Fibroblast of skin of left biceps (primary cell): ENCODE measurements around the gene SLC9A8.

ENCODE experiments used
- DNase-seq, 2 experiments: peaks; one replicate each; pipeline ENCODE4 v3.0.0-alpha.2; 2013; ENCODE audit warnings: low read depth in 2 of 2

Gene SLC9A8

DNA sequence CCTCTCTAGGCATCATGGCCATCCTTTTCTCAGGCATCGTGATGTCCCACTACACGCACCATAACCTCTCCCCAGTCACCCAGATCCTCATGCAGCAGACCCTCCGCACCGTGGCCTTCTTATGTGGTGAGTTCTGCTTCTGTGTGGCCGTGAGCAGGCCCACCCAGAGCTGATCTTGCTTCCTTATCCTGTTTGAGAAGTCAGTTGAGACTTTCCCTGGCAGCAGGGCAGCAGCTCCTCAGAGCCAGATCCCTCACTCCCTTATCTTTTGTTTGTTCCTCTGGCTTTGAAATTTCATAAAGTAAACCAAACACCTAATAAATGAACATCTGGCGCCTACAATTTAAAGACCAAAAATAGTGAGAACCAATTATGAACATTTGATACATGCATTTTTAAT lies 62.1 kb downstream of the SLC9A8 start:
- DNase-seq, result no peak

- DNase-seq, result no peak
Measured at GRCh38 chr20:49877386-49877921, 64.8 kb downstream of the SLC9A8 start.

DNA sequence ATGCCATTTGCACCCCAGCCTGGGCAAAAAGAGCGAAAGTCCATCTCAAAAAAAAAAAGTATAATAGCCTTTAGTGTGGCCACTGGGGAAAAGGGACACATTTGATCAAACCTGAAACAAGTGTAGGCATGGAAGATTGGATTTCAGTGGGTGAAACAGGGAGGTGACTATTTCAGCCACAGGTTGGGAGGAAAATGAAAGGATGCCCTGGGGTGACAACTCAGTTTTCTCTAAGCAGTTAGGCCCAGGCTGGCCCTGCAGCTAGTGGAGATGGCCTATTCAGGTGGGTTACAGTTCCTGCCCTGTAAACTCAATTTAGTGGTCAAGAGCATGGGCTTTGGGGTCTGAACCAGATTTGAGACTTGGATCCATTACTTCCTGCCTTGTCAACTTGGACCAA lies 66.3 kb downstream of the SLC9A8 start:
- DNase-seq, result no peak

- DNase-seq, result no peak
Measured at GRCh38 chr20:49880177-49880576, 67.5 kb downstream of the SLC9A8 start.

DNA sequence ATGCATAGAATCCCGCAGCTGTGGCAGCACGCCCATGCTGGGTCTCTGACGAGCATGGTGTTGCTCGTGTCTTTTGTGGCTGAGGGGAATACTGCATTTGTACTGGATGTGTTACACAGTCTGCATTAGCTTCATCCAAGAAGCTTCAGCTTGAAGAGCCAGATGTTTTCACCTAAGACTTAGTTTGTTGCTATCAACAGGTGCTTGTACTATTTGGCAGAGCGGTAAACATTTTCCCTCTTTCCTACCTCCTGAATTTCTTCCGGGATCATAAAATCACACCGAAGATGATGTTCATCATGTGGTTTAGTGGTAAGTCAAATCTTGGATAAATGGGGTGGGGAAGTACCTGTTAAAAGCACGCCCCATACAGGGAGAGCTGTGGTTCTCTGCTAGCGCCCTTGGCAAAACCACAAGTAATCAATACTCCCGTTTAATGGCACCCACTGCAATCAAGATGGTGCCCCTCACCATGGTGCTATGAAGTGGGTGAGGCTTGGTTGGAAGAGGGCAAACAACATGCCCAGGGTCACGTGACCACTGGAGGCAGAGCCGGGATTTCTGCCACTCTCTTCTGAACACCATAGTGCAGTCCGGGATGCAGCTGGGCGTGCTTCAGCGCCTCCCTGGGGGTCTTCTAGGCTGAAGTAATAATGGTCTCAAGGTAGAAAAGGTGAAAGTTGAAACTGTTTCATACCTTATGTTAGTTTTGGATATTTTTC lies 68.3 kb downstream of the SLC9A8 start:
- no peak for DNase-seq

- no peak for DNase-seq
Measured at GRCh38 chr20:49882171-49882970, 69.7 kb downstream of the SLC9A8 start.

DNA sequence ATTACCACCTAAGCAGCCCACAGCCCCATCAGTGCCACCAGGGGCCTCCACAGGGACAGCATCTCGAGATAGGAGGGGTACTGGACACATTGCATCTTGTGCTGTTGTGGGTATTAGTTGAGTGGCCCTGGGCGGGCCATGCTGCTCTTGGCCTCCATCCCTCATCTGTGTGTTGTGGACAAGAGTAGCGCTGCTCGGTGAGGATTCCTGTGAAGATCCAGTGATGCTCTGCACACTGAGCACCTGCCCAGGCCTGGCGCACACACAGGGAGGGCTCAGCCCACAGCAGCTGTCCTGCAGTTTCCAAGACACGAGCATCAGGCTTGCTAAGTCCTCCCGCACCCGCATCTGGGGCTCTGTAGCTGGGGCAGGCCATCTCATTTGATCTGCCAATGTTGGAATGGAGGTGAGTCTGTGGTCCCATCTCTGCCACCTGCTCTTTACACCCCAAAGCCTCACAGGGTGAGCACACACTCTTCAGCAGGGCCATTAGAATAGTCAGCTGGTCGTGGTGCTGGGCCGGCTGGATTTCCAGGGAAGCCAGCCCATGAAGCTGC lies 70.7 kb downstream of the SLC9A8 start:
- DNase-seq, result no peak

GRCh38 chr20:49885558-49886332 lies 73.1 kb downstream of the SLC9A8 start:
- DNase-seq, result no peak

DNA sequence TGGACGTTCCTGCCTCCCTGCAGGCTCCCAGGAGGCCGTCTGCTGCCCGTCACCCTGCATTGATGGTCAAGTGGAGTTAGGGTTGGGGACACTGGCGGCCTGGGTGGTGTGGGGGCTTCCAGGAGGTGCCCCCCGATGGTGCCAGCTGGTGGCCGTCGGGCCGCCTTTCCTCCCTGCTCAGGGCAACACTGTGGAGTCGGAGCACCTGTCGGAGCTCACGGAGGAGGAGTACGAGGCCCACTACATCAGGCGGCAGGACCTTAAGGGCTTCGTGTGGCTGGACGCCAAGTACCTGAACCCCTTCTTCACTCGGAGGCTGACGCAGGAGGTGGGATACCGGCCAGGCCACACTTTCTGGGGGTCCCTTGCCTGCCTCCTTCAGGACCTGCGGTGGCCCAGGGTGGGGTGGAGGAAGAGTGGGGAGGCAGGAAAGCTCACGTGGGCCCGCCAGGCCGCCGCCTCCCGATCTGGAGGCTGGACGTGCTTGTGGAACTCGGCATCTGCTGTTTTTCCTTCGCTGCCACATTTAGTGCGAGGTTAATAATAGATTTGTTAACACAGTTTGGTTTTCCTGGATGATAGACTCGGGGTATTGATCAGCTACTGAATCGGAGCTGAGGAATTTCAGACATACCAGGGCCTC lies 74.1 kb downstream of the SLC9A8 start:
- DNase-seq, result no peak

DNA sequence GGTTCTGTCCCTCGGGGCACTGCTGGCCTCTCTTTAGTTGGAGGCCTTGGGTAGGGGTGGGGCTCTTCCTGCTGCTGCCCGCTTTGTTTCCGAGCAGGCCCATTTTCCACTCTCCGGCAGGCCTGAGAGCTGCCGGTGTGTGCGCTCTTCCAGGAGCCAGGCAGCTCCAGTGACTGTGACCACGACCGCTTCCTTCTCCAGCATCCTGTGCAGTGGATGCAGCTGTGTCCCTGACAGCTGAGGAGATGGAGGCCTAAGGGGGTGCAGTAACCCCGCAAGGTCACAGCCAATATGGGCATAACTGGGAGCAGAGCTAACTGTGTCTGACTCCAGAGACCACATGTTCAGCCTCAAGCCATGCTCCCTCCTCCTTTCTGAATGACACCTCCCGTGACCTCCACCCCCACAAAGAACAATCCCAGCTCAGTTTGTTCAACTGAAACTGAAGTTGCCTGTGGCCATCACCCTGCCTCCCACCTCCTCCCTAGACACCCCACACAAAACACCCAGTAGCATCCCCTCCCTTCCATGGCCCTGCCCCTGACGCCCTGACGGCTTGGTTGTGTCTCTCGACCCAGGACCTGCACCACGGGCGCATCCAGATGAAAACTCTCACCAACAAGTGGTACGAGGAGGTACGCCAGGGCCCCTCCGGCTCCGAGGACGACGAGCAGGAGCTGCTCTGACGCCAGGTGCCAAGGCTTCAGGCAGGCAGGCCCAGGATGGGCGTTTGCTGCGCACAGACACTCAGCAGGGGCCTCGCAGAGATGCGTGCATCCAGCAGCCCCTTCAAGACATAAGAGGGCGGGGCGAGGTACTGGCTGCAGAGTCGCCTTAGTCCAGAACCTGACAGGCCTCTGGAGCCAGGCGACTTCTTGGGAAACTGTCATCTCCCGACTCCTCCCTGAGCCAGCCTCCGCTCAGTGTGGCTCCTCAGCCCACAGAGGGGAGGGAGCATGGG lies 74.9 kb downstream of the SLC9A8 start:
- DNase-seq, result no peak

DNA sequence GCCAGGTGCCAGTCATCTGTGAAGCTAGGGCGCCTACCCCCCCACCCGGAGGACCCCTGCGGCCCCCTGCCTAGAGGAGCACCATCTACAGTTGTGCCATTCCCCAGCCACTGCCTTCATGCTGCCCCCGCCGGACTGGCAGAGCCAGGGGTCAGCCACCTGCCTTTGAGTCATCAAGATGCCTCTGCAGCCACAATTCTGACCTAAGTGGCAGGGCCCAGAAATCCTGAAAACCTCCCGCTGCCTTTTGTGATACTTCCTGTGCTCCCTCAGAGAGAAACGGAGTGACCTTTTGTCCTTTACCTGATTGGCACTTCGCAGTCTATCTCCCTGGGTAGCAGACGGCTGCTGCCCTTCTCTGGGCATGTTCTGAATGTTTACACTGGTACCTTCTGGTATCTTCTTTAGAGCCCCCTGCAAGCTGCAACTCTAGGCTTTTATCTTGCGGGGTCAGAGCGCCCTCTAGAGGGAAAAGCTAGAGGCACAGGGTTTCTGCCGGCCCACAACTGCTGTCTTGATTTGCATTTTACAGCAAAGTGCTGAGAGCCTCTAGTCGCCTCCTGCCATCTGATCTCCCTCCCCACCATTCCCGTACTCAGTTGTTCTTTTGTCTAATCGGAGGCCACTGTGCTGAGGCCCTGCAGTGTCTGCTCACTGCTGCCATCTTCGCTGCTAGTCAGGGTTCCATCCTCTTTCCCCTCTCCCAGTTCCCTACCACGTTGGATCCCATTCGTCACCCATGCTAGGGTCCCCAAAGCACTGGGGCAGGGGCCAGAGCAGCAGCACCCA lies 75.8 kb downstream of the SLC9A8 start:
- DNase-seq, result no peak

GRCh38 chr20:49889001-49889934 lies 76.6 kb downstream of the SLC9A8 start:
- DNase-seq, result no peak

- DNase-seq, result no peak
Measured at GRCh38 chr20:49889935-49890333, 77.3 kb downstream of the SLC9A8 start.

DNA sequence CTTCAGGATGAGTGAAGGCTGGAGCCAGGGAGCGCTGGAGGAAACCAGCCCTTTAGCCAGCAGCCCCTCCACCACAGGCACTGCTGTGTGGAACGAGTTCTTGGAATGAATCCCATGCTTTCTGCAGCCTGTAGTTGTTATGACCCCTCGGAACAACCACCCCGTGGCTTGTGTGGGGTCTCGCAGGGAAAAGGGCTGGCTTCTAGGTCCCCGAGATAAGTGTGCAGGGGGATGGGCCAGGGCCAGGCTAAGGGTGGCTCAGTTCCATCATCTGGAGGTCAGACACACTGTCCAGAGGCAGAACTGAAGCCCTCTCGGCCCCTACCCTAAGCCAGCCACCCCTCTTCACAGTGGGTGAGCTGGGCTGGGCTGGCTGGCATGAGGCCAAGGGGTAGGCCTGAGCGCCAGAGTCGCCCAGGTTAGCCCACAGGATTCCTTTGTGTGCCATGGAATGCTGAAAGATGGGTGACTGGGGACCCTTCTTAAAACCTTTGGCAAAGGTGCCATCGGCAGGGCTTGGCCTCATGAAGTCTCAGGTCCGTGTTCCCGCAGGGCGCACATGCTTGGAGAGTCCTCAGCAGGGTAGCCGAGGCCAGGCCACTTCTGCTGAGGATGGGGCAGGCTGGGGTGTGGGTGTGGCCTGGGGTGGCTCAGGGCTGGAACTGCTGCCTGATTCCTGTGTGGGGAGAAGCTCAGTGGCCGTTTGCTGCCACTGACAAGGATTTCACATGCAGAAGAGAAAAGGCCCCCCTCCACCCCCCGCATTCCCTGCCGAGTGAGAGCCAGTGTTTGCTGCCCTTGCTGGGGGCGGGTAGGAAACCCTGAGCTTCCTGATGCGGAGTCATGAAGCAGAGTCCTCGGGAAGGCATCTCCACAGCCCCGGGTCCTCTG lies 78.1 kb downstream of the SLC9A8 start:
- no peak for DNase-seq

GRCh38 chr20:49891476-49892110 lies 79.0 kb downstream of the SLC9A8 start:
- DNase-seq, result no peak

DNA sequence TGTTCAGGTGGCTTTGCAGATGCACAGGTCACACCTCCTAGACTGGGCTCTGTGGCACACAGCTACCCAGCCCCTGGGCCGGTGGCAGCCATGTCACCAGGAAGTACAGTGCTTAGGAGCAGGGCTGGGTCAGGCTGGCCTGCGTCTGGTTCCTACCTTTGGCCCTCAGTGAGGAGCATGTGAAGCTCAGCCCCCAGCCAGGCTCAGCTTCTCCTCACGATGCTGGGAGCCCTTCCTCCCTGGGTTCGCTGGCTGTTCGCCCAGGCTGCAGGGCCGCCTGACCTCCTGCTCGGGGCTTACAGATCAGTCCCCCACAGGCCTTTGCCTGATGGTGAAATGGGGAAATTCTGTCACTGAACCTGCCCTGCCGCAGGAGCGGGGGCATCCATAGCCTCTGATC lies 79.6 kb downstream of the SLC9A8 start:
- no peak for DNase-seq

DNA sequence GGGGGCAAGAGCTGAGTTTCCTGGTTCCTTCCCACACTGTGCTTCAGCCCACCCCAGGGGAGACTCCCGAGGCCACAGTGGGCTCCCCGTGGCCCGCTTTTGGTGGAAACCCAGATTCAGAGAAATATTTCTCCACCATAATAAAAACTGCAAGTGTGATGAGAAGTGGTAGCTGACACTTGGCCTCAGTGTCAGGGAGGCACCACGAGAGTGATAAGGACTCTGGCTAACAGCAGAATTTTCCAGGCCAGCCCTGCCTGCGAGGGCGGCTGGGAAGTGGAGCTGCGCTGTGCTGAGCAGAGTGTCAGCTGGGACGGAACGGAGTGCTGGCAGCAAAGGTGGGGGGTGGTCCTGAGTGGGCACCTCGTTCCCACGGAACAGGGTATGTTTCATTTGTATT lies 80.2 kb downstream of the SLC9A8 start:
- no peak for DNase-seq
